NCI-H187 (cell line): ENCODE measurements around the gene HEATR1.
"Not testable (repeated sequence)": the region's sequence is repeated elsewhere in the genome, so short reads cannot be mapped to it uniquely, and the experiment has no call there.

Experiments
- DNase-seq, 2 experiments: peaks; one replicate each; lab custom pipeline; 2025; lab: John Stamatoyannopoulos, UW

Gene HEATR1

DNA sequence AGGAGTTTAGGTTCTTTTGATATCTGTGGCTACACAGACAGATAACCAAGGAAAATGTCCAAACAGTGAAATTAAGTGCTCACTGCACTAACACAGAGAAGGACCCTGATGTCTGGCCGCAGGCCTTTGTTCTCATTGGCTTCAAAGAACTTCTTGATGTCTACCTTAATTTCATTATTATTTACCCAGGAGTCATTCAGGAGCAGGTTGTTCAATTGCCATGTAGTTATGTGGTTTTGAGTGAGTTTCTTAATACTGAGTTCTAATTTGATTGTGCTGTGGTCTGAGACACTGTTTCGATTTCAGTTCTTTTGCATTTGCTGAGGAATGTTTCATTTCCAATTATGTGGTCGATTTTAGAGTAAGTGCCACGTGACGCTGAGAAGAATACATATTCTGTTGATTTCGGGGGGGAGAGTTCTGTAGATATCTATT lies 95.7 kb downstream of the HEATR1 start:
- no peak for DNase-seq

DNA sequence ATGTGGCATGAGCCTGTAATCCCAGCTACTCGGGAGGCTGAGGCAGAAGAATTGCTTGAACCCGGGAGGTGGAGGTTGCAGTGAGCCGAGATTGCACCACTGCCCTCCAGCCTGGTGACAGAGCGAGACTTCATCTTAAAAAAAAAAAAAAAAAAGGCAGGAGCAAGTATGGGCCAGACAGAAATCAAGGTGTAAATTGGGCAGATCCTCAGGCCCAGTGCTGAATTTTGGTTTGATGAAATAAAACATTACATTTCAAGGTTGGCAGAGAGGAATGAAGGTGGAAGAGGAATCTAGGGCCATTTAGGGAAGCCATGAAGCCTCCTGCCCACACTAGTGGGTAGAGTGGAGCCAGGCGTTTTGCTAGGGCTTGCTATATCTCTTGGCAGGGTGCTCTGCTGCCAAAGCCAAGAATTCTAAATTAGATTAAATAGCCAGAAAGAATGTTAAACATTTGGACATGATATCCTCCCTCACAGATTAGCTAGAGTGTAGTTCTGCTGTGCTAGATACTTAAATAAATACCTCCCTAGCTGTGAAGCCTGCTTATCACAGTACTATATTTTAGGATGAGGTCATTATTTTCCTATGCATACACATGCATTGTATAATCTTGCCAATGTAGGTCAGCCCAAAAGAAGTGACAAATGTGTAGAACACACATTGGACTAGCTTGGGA lies 97.2 kb downstream of the HEATR1 start:
- no peak for DNase-seq

DNA sequence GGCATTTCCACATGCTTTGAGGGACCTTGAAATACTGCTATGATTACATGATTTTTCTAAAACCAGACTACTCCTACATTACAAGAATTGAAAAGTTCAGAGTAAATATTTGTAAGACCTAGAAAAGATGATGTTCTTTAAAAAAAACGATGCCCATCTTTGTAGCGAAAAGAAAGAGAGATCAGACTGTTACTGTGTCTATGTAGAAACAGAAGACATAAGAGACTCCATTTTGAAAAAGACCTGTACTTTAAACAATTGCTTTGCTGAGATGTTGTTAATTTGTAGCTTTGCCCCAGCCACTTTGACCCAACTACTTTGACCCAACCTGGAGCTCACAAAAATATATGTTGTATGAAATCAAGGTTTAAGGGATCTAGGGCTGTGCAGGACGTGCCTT lies 100.0 kb downstream of the HEATR1 start:
- DNase-seq, result not testable (repeated sequence)

DNA sequence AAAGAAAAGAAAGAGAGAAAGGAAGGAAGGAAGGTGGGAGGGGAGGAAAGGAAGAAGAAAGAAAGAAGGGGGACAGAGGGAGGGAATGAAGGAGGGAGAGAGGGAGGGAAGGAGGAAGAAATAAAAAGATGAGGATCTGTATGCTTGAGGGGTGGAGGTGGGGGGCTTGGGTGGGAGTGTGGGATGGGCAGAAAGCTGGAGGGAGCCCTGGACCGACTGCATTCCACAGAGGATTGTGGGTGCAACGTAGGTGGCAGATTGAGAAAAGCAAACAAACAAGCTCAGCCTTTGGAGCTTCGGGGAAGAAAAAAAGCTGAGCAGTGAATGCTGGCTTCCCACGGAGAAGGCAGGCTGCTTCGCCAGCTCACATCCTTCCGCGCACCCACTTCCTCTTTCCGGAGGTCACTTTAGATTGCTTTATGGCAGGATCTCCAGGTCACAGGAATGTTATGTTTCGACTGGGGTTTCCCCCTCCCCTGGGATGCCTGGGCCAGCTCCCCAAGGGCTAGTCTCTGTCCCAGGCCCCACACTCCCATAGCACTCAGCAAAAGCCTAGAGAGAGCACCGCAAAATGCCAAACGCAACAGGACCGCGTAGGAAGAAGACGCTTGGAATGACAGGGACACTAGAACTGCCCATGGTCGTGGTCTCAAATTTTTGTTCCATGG lies 101.2 kb downstream of the HEATR1 start:
- no peak for DNase-seq

DNA sequence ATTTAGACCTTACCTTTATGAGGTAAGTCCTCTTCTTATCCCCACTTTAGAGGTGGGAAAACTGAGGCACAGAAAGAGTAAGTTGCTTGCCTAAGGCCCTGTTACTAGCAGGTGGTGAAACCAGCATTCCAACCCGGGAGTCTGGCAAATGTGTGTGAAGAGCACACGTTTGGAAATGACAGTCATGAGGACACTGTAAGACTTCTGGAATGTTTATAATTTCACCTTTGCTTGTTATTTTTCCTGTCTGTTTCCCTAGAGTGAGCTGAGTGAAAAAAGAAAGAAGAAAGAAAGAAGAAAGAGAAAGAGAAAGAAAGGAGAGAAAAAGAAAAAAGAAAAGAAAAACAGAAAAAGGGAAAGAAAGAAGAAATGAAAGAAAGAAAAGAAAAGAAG lies 101.7 kb downstream of the HEATR1 start:
- DNase-seq, result no peak

DNA sequence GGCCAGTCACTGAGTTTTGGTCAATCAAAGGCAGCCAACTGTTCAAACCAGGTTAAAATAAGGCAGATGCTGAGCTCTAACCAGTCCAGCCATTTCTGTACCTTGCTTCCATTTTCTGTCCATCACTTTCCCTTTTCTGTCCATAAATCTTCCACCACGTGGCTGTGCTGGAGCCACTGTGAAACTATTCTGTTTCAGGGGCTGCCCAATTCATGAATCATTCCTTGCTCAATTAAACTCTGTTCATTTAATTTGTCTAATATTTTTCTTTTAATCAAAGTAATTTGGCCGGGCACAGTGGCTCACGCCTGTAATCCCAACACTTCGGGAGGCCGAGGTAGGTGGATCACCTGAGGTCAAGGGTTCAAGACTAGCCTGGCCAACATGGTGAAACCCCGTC lies 103.2 kb downstream of the HEATR1 start:
- DNase-seq, result no peak
